ENCODE results near the gene FGFR2. TPM values are rescaled to one million over a fixed set of nuclear protein-coding genes. Genes with fewer than 3 reads are reported as not detected.

Gene FGFR2
- total RNA-seq, 1 experiment from 2014 or later, result 135 TPM

GRCh38 chr10:121605708-121606107, 7.5 kb upstream of the FGFR2 start:
- Histone ChIP-seq H3K23me2 (ENCODE audit: insufficient read length, low read depth, low read length, poor library complexity, severe bottlenecking) (no peaks in the 10 kb centered on the region), H3K4ac (ENCODE audit: low read depth, low read length) (no peak overlapping the region), H3K79me1 (ENCODE audit: insufficient read depth, low read depth, low read length, poor library complexity, severe bottlenecking) (no peaks in the 10 kb centered on the region), H2AK5ac (ENCODE audit: insufficient read length, low read length) (no peak overlapping the region), H3K27me3 (ENCODE audit: insufficient read depth, low read length) (no peaks in the 10 kb centered on the region), H3K14ac (ENCODE audit: insufficient read depth, low read length) (no peak overlapping the region), H3K18ac (ENCODE audit: insufficient read length, low read depth, low read length) (no peak overlapping the region), H4K91ac (ENCODE audit: insufficient read length, low read depth, low read length) (no peak overlapping the region), H2BK15ac (ENCODE audit: low read depth, low read length) (no peak overlapping the region), H3K56ac (ENCODE audit: insufficient read length, low read depth, low read length) (no peak overlapping the region), H3K27ac (ENCODE audit: insufficient read length, low read depth, low read length) (no peak overlapping the region), H3K4me1 (ENCODE audit: insufficient read depth, low read length) (no peaks in the 10 kb centered on the region; the same call in 1 of the 2 replicates), H2BK5ac (ENCODE audit: insufficient read length, low read length) (no peak overlapping the region), H2AFZ (ENCODE audit: low read length) (no peak overlapping the region), H3K79me2 (ENCODE audit: insufficient read depth, low read length) (no peaks in the 10 kb centered on the region), H2BK120ac (ENCODE audit: low read depth, low read length, poor library complexity, severe bottlenecking) (no peak overlapping the region), H3K9ac (ENCODE audit: extremely low read depth, insufficient read length, low read length) (no peak overlapping the region), H4K5ac (ENCODE audit: insufficient read length, low read depth, low read length) (no peak overlapping the region), H2BK20ac (ENCODE audit: low read depth, low read length, poor library complexity, severe bottlenecking) (no peak overlapping the region), H3K4me2 (ENCODE audit: insufficient read depth, insufficient read length, low read length) (no peak overlapping the region), H2BK12ac (ENCODE audit: insufficient read length, low read depth, low read length) (no peak overlapping the region), H4K20me1 (ENCODE audit: control insufficient read depth, insufficient read depth, insufficient read length) (no peaks in the 10 kb centered on the region), H3K9me3 (ENCODE audit: control insufficient read depth, low read depth, low read length) (no peaks in the 10 kb centered on the region), H3K23ac (ENCODE audit: insufficient read length, low read depth, low read length) (no peak overlapping the region), H3T11ph (ENCODE audit: low read length) (no peak overlapping the region), H4K8ac (replicated peaks; ENCODE audit: insufficient read length, low read depth, low read length) (no peak overlapping the region)
- Mint-ChIP-seq H3K9me3 (no peaks in the 10 kb centered on the region), H3K36me3 (ENCODE audit: insufficient read depth in 1 of 3, low read depth in 3 of 3) (no peaks in the 10 kb centered on the region), H3K27me3 (ENCODE audit: low read depth) (peaks cover 13% of the 10 kb centered on the region), H3K4me3 (no peak overlapping the region), H3K27ac (no peak overlapping the region), H3K4me1 (peaks cover 20 to 32% of the 10 kb centered on the region in 2 experiments)
- TF ChIP-seq CTCF (conservative IDR thresholded peaks at IDR 0.05), result no peak
- DNase-seq, result no peak

Data from H9 (cell line).